Fibroblast of lung (primary cell): ENCODE data around the gene METTL22. TPM values are rescaled to one million over a fixed set of nuclear protein-coding genes. Genes with fewer than 3 reads are reported as not detected.
A peak's percentile ranks its signal among the peaks of the same experiment; 100 is the strongest.
"Not testable (repeated sequence)": the region's sequence is repeated elsewhere in the genome, so short reads cannot be mapped to it uniquely, and the experiment has no call there.

Experiments used
- DNase-seq, 2 donors: peaks; one replicate each; pipeline versions ENCODE4 v3.0.0 to v3.0.0-alpha.2; 2010; ENCODE audit warnings: low read depth in 2 of 2
- H2AFZ ChIP-seq: 2 replicates; pipeline ENCODE4 v1.5.1; 2012; ENCODE audit warnings: low read length, control low read depth, inconsistent platforms
- H3K27ac ChIP-seq: 2 replicates; pipeline ENCODE4 v1.5.1; 2011; ENCODE audit warnings: low read length, control low read depth; ENCODE audit not compliant: insufficient read depth
- H3K27me3 ChIP-seq: 2 replicates; pipeline ENCODE4 v1.5.1; 2011; ENCODE audit warnings: mild to moderate bottlenecking, low read length; ENCODE audit not compliant: control insufficient read depth, insufficient read depth
- H3K36me3 ChIP-seq: 2 replicates; pipeline ENCODE4 v1.5.1; 2011; ENCODE audit warnings: low read length; ENCODE audit not compliant: control insufficient read depth, insufficient read depth
- H3K4me1 ChIP-seq: 2 replicates; pipeline ENCODE4 v1.5.1; 2011; ENCODE audit warnings: low read length; ENCODE audit not compliant: control insufficient read depth, insufficient read depth; ENCODE audit errors: extremely low read depth
- H3K4me2 ChIP-seq: 2 replicates; pipeline ENCODE4 v1.5.1; 2011; ENCODE audit warnings: low read length, control low read depth; ENCODE audit not compliant: insufficient read depth; ENCODE audit errors: extremely low read depth
- H3K4me3 ChIP-seq, 4 experiments: fragments of 200-600 bp in 1 of 4; sonication (generic) in 1 of 4; replicated peaks in 1 of 4; 2 replicates each; pipeline ENCODE4 v1.5.1; 2011 to 2016; ENCODE audit warnings: low read length in 4 of 4, low read depth in 3 of 4, mild to moderate bottlenecking in 3 of 4, control low read depth in 2 of 4, inconsistent platforms in 1 of 4, mixed read lengths in 1 of 4; ENCODE audit not compliant: insufficient read depth in 1 of 4; ENCODE audit errors: control extremely low read depth in 1 of 4
- H3K79me2 ChIP-seq: 2 replicates; pipeline ENCODE4 v1.5.1; 2012; ENCODE audit warnings: mild to moderate bottlenecking, low read length, inconsistent platforms; ENCODE audit not compliant: control insufficient read depth, insufficient read depth
- H3K9ac ChIP-seq: 2 replicates; pipeline ENCODE4 v1.5.1; 2011; ENCODE audit warnings: mild to moderate bottlenecking, low read length, control low read depth; ENCODE audit not compliant: insufficient read depth
- H3K9me3 ChIP-seq: 2 replicates; pipeline ENCODE4 v1.5.1; 2012; ENCODE audit warnings: low read depth, low read length; ENCODE audit not compliant: control insufficient read depth, insufficient read depth
- H4K20me1 ChIP-seq: 2 replicates; pipeline ENCODE4 v1.5.1; 2011; ENCODE audit warnings: low read length; ENCODE audit not compliant: control insufficient read depth, insufficient read depth; ENCODE audit errors: extremely low read depth
- CTCF ChIP-seq, 2 donors: IDR thresholded peaks in 1 of 2; conservative IDR thresholded peaks in 1 of 2; 1 replicate in 1 of 2; 2 replicates in 1 of 2; pipeline ENCODE4 v1.5.1; 2011 to 2012; ENCODE audit warnings: low read length in 2 of 2, control low read depth in 1 of 2, inconsistent platforms in 1 of 2, low read depth in 1 of 2, mild to moderate bottlenecking in 1 of 2
- EZH2 ChIP-seq: IDR thresholded peaks from 2 replicates; pipeline ENCODE4 v1.5.1; 2012; ENCODE audit warnings: low read length, control low read depth, mild to moderate bottlenecking; ENCODE audit errors: missing control alignments
- polyA plus RNA-seq, 2 donors: library from polyadenylated mRNA; depleted of rRNA in 1 of 2; stranded (reverse) in 1 of 2; unstranded in 1 of 2; fragments of >200 nt; gene quantifications; 2 replicates each; pipeline ENCODE4 v1.2.1, GENCODE V29; 2011 to 2012; ENCODE audit warnings: missing spikeins in 1 of 2
- total RNA-seq: library from RNA; depleted of rRNA; stranded (reverse); fragments of >200 nt; gene quantifications from 2 replicates; pipeline ENCODE4 v1.2.1, GENCODE V29; 2014

Gene METTL22
- total and polyA plus RNA-seq, 2 donors (not counting 1 experiment from before 2014, with no cell fraction given): 27.4 to 30.8 TPM

- Histone ChIP-seq H4K20me1 (no peaks in the 10 kb centered on the region), H3K4me3 (no peak overlapping the region), H3K27ac (no peak overlapping the region), H3K9ac (no peak overlapping the region), H3K4me1 (no peaks in the 10 kb centered on the region), H2AFZ (no peak overlapping the region), H3K9me3 (no peaks in the 10 kb centered on the region), H3K4me2 (no peak overlapping the region), H3K79me2 (no peaks in the 10 kb centered on the region), H3K36me3 (peaks cover 14% of the 10 kb centered on the region), H3K27me3 (no peaks in the 10 kb centered on the region)
- no peak for DNase-seq
- TF ChIP-seq CTCF (conservative IDR thresholded peaks at IDR 0.05 in 1 of 2, IDR thresholded peaks at IDR 0.05 in 1 of 2; ENCODE audit: low read depth in 1 of 2, low read length in 2 of 2) (no peak), EZH2 (no peak)
Measured at GRCh38 chr16:8649829-8650554, 28.5 kb downstream of the METTL22 start.

DNA sequence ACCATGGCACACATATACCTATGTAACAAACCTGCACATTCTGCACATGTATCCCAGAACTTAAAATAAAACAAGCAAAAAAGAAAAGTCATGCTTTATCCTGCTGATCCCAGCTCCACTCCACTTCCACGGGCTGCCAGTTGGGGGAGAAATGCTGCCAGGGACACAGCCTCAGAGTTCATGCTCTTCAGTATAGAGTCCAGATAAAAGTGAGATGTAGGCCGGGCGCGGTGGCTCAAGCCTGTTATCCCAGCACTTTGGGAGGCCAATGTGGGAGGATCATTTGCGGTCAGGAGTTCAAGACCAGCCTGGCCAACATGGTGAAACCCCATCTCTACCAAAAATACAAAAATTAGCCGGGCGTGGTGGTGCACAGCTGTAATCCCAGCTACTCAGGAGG lies 30.5 kb downstream of the METTL22 start:
- not testable (repeated sequence) for H3K27ac ChIP-seq, H3K4me2 ChIP-seq, H3K27me3 ChIP-seq, H3K4me1 ChIP-seq, H3K4me3 ChIP-seq, H3K36me3 ChIP-seq, H3K9me3 ChIP-seq, H3K9ac ChIP-seq, H2AFZ ChIP-seq, H3K79me2 ChIP-seq, H4K20me1 ChIP-seq
- TF ChIP-seq CTCF (conservative IDR thresholded peaks at IDR 0.05 in 1 of 2, IDR thresholded peaks at IDR 0.05 in 1 of 2; ENCODE audit: low read depth in 1 of 2, low read length in 2 of 2): peak; percentile 38 to 55
- DNase-seq: peak in 1 of 2 donors; percentile 17

DNA sequence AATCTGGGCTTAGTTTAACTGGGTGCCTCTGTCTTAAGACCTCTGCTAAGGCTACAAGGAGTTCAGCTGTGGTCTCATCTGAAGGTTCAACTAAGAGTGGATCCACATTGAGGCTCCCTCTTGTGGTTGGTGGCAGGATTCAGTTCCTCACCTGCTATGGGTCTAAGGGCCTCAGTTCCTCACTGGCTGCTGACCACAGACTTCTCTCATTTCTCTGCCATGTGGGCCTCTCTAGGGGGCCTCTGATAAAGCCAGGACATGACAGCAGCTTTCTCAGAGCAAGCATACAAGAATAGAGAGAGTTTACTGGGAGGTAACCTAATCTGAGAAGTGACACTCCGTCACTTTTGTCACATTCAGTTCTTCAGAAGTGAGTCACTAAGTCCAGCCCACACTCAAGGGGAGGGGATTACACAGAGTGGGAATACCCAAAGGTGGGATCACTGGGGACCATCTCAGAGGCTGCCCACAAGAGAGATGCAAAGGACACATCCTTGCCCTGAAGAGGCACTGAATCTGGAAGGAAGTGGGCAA lies 33.8 kb downstream of the METTL22 start:
- peak; percentile 33 to 67 for TF ChIP-seq CTCF (conservative IDR thresholded peaks at IDR 0.05 in 1 of 2, IDR thresholded peaks at IDR 0.05 in 1 of 2; ENCODE audit: low read depth in 1 of 2, low read length in 2 of 2)
- TF ChIP-seq EZH2: no peak
- H4K20me1 ChIP-seq: no peaks in the 10 kb centered on the region
- no peak overlapping the region for H2AFZ ChIP-seq
- no peak overlapping the region for H3K4me3 ChIP-seq
- H3K27ac ChIP-seq: no peak overlapping the region
- no peaks in the 10 kb centered on the region for H3K9me3 ChIP-seq
- no peak overlapping the region for H3K9ac ChIP-seq
- no peaks in the 10 kb centered on the region for H3K27me3 ChIP-seq
- H3K4me1 ChIP-seq: no peaks in the 10 kb centered on the region
- H3K36me3 ChIP-seq: no peaks in the 10 kb centered on the region
- H3K4me2 ChIP-seq: no peak overlapping the region
- no peaks in the 10 kb centered on the region for H3K79me2 ChIP-seq
- peak; percentile 18 to 39 for DNase-seq
